Smooth muscle cell (in vitro differentiated cells): Measurements from ENCODE around the gene TOR4A. TPM values are rescaled to one million over a fixed set of nuclear protein-coding genes. Genes with fewer than 3 reads are reported as not detected.

Experiments used
- DNase-seq: peaks from one replicate; lab custom pipeline; 2025; ENCODE audit not compliant: unreplicated experiment; lab: John Stamatoyannopoulos, UW
- H2AFZ ChIP-seq: fragments of 200-600 bp; sonication (generic); 2 replicates; pipeline ENCODE4 v1.6.0; 2016; ENCODE audit warnings: antibody characterized with exemption, low read depth, mild to moderate bottlenecking
- H3F3A ChIP-seq: fragments of 200-600 bp; sonication (generic); 2 replicates; pipeline ENCODE4 v1.6.0; 2017; ENCODE audit warnings: antibody characterized with exemption, low read depth
- H3K27ac ChIP-seq: fragments of 200-600 bp; sonication (generic); 2 replicates; pipeline ENCODE4 v1.5.1; 2016; ENCODE audit warnings: low read depth, mild to moderate bottlenecking
- H3K27me3 ChIP-seq: fragments of 200-600 bp; sonication (generic); 2 replicates; pipeline ENCODE4 v1.6.1; 2016; ENCODE audit warnings: low read depth, mild to moderate bottlenecking
- H3K36me3 ChIP-seq: fragments of 200-600 bp; sonication (generic); 2 replicates; pipeline ENCODE4 v1.5.1; 2016; ENCODE audit warnings: low read depth
- H3K4me1 ChIP-seq: fragments of 200-600 bp; sonication (generic); 2 replicates; pipeline ENCODE4 v1.5.1; 2016; ENCODE audit warnings: low read depth
- H3K4me2 ChIP-seq: fragments of 200-600 bp; sonication (generic); 2 replicates; pipeline ENCODE4 v1.6.0; 2016; ENCODE audit warnings: mild to moderate bottlenecking
- H3K4me3 ChIP-seq: fragments of 200-600 bp; sonication (generic); 2 replicates; pipeline ENCODE4 v1.5.1; 2016; ENCODE audit warnings: mild to moderate bottlenecking
- H3K79me2 ChIP-seq: fragments of 200-600 bp; sonication (generic); 2 replicates; pipeline ENCODE4 v1.6.0; 2016; ENCODE audit warnings: low read depth, mild to moderate bottlenecking
- H3K9ac ChIP-seq: fragments of 200-600 bp; sonication (generic); 2 replicates; pipeline ENCODE4 v1.6.0; 2016; ENCODE audit warnings: low read depth
- H3K9me3 ChIP-seq: fragments of 200-600 bp; sonication (generic); replicated peaks from 2 replicates; pipeline ENCODE4 v1.5.1; 2016; ENCODE audit warnings: low read depth
- H4K20me1 ChIP-seq: fragments of 200-600 bp; sonication (generic); 2 replicates; pipeline ENCODE4 v1.6.0; 2016; ENCODE audit warnings: low read depth
- WGBS: methylation state at CpG from one replicate; pipeline ENCODE4 v1.1.7; 2016; ENCODE audit warnings: low lambda C conversion rate; 5-methylcytosine and 5-hydroxymethylcytosine counted together
- polyA plus RNA-seq: library from polyadenylated mRNA; unstranded; fragments of >200 nt; fragmentation: Nextera tagmentation; extraction: Ambion mirVana; gene quantifications from 2 replicates; pipeline ENCODE4 v1.2.1, GENCODE V29; 2016
- total RNA-seq: library from RNA; depleted of rRNA; stranded (reverse); fragments of >200 nt; gene quantifications from 2 replicates; pipeline ENCODE4 v1.2.3, GENCODE V29; 2014
- TF ChIP-seq, protein P1 (sequence below): fragments of 200-600 bp; sonication (generic); IDR thresholded peaks from 2 replicates; pipeline ENCODE4 v1.5.1; 2017; ENCODE audit warnings: borderline replicate concordance, mild to moderate bottlenecking, antibody characterized with exemption; ENCODE audit not compliant: insufficient read depth, poor library complexity, severe bottlenecking

TOR4A gene
- total and polyA plus RNA-seq, 2 experiments from 2014 or later, result 5.5 to 6.3 TPM

DNA sequence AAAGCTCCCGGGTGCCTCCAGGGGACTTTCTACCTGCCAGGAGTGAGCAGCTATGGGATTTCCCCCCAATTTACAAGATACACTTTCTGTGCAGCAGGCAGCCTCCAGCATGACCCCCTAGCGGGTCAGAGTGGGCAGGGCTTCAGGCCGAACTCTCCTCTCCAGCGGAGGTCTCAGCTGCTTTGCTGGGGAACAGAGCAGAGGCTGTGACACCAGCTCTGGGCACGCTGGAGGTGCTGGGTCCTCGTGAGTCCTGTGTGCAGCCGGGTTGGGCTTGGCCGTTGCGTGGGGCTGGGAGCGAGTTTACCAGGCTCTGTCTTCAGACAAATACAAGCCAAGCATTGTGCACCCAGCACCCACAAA lies 21.7 kb downstream of the TOR4A start:
- Histone ChIP-seq H3K27me3 (peaks cover 58% of the 10 kb centered on the region), H3K9ac (no peak overlapping the region), H3K79me2 (no peaks in the 10 kb centered on the region), H3K4me2 (no peak overlapping the region), H3F3A (no peaks in the 10 kb centered on the region), H3K4me3 (no peak overlapping the region), H4K20me1 (peaks cover 9% of the 10 kb centered on the region), H2AFZ (no peak overlapping the region), H3K27ac (no peak overlapping the region), H3K9me3 (no peaks in the 10 kb centered on the region), H3K4me1 (peaks cover 33% of the 10 kb centered on the region), H3K36me3 (no peaks in the 10 kb centered on the region)
- TF ChIP-seq, protein P1, sequence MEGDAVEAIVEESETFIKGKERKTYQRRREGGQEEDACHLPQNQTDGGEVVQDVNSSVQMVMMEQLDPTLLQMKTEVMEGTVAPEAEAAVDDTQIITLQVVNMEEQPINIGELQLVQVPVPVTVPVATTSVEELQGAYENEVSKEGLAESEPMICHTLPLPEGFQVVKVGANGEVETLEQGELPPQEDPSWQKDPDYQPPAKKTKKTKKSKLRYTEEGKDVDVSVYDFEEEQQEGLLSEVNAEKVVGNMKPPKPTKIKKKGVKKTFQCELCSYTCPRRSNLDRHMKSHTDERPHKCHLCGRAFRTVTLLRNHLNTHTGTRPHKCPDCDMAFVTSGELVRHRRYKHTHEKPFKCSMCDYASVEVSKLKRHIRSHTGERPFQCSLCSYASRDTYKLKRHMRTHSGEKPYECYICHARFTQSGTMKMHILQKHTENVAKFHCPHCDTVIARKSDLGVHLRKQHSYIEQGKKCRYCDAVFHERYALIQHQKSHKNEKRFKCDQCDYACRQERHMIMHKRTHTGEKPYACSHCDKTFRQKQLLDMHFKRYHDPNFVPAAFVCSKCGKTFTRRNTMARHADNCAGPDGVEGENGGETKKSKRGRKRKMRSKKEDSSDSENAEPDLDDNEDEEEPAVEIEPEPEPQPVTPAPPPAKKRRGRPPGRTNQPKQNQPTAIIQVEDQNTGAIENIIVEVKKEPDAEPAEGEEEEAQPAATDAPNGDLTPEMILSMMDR, result no peak
- DNase-seq, result no peak
- 39% methylated on average over 10 of the region's 10 CpGs for WGBS

DNA sequence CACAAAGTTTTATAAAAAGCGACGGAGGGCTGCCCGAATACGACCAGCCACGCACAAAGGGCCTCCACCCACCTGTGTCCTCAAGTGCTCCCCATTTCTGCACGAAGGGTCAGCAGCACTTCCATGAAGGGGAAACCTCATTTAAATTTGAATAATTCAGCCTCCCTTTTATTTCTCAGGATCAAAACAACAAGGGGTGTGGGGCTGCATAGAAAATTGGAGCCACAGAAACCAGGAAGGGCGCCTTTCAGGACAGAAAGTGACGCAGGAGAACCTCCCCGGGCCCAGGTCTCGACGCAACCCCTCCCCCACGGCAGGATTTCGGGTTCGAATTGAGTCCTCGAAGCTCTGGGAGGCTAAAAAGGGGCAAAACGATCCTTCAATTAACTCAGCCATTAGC lies 22.4 kb downstream of the TOR4A start:
- peaks cover 9% of the 10 kb centered on the region for H4K20me1 ChIP-seq
- H3K9ac ChIP-seq, result no peak overlapping the region
- DNase-seq, result no peak
- H2AFZ ChIP-seq, result no peak overlapping the region
- H3F3A ChIP-seq, result no peaks in the 10 kb centered on the region
- H3K27ac ChIP-seq, result no peak overlapping the region
- WGBS, result 19% methylated on average over 16 of the region's 16 CpGs
- no peaks in the 10 kb centered on the region for H3K36me3 ChIP-seq
- H3K4me3 ChIP-seq, result peak overlapping the region; percentile 59
- no peaks in the 10 kb centered on the region for H3K79me2 ChIP-seq
- no peaks in the 10 kb centered on the region for H3K9me3 ChIP-seq
- TF ChIP-seq, protein P1, result no peak
- H3K4me1 ChIP-seq, result peaks cover 39% of the 10 kb centered on the region
- H3K27me3 ChIP-seq, result peaks cover 51% of the 10 kb centered on the region
- H3K4me2 ChIP-seq, result no peak overlapping the region

DNA sequence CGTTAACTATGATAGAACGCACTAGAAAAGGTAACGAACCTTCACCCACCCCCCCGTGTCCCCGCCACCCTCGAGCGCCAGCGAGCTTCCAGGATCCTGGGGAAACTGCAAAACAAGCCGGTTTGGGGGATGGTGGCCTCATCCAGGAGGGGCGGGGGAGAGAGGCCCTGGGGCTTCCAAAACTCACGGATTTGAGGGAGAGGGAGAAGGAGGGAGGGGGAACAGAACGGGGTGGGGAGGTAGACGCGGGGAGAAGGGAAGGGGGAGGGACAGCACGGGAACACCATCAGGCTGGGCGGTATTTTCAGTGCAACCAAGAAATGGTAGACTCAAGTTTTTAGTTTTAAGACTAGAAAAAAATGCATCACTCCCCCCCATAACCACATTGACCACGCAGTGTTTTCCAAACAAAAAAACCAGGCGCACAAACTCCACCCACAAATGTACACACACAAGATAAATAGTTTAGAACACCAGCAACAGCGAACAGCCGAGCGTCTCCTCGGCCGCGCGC lies 23.1 kb downstream of the TOR4A start:
- TF ChIP-seq, protein P1, result no peak
- no peak for DNase-seq
- Histone ChIP-seq H3K27ac (no peak overlapping the region), H2AFZ (no peak overlapping the region), H4K20me1 (peaks cover 9% of the 10 kb centered on the region), H3K4me3 (peak overlapping the region; percentile 59), H3K4me2 (peak overlapping the region; percentile 90), H3K36me3 (no peaks in the 10 kb centered on the region), H3K4me1 (peaks cover 45% of the 10 kb centered on the region), H3K9ac (no peak overlapping the region), H3K9me3 (no peaks in the 10 kb centered on the region), H3F3A (no peaks in the 10 kb centered on the region), H3K79me2 (no peaks in the 10 kb centered on the region), H3K27me3 (peaks cover 48% of the 10 kb centered on the region)
- 1% methylated on average over 18 of the region's 25 CpGs for WGBS
